K562 (cell line): ENCODE measurements around the gene TMIGD2. TPM values are rescaled to one million over a fixed set of nuclear protein-coding genes. Genes with fewer than 3 reads are reported as not detected.

ENCODE experiments used
- ATAC-seq: fragments of 200-7000 bp; cut with Tn5 transposase; 3 replicates; pipeline ENCODE4 v1.9.1; 2020; ENCODE audit warnings: moderate library complexity
- BruUV-seq: library from RNA; stranded (reverse); fragments of 400-500 nt; replicated peaks from 2 replicates; lab custom pipeline; 2021; lab: Mats Ljungman, UMichigan
- CTCF ChIA-PET: fragments of 300-600 bp; formaldehyde crosslinking; extraction: SDS; loops from one replicate; lab custom pipeline; 2021; ENCODE audit warnings: low intra/inter-chr PET ratio; lab: Yijun Ruan, JAX
- POLR2A ChIA-PET: fragments of 300-600, 350-650 bp; sonication (Branson Sonifier 250); formaldehyde crosslinking; extraction: SDS; loops from one replicate; lab custom pipeline; 2021; ENCODE audit warnings: antibody characterized with exemption, inconsistent platforms; lab: Yijun Ruan, JAX
- DNase-seq, 4 experiments: peaks; one replicate each; pipeline versions ENCODE4 v3.0.0 to v3.0.0-alpha.2; 2011 to 2018; ENCODE audit warnings: low spot score in 3 of 4, mixed read lengths in 3 of 4; ENCODE audit errors: extremely low read depth in 1 of 4
- FAIRE-seq: peaks from 2 replicates; lab custom pipeline; 2011; peaks lifted over from hg19 to GRCh38; lab: Jason Lieb, UNC
- H2AFZ ChIP-seq: 2 replicates; pipeline ENCODE4 v1.6.0; 2011; ENCODE audit warnings: low read depth, low read length, control low read depth, inconsistent platforms
- H3K27ac ChIP-seq: fragments of 200-600 bp; 3 replicates; pipeline ENCODE4 v1.8.0; 2011; ENCODE audit warnings: low read depth, mild to moderate bottlenecking, control low read depth, inconsistent platforms, low read length, moderate library complexity, mixed read lengths; ENCODE audit errors: extremely low read depth
- H3K27me3 ChIP-seq, 2 experiments: fragments of 300-600 bp in 1 of 2; 2 replicates in 1 of 2; 3 replicates in 1 of 2; pipeline versions ENCODE4 v1.6.0 to v1.8.0; 2011; ENCODE audit warnings: inconsistent platforms in 2 of 2, low read length in 2 of 2, mild to moderate bottlenecking in 1 of 2, mixed read lengths in 1 of 2, moderate library complexity in 1 of 2; ENCODE audit not compliant: control insufficient read depth in 2 of 2, insufficient read depth in 2 of 2
- H3K36me3 ChIP-seq: fragments of 300-600 bp; 3 replicates; pipeline ENCODE4 v1.8.0; 2011; ENCODE audit warnings: mild to moderate bottlenecking, low read length, inconsistent platforms; ENCODE audit not compliant: control insufficient read depth, insufficient read depth
- H3K4me1 ChIP-seq, 2 experiments: fragments of 200-600 bp in 1 of 2; replicated peaks in 1 of 2; 2 replicates in 1 of 2; 3 replicates in 1 of 2; pipeline versions ENCODE4 v1.5.1 to v1.8.0; 2011; ENCODE audit warnings: inconsistent platforms in 2 of 2, low read length in 2 of 2, mild to moderate bottlenecking in 1 of 2, mixed read lengths in 1 of 2, moderate library complexity in 1 of 2; ENCODE audit not compliant: control insufficient read depth in 2 of 2, insufficient read depth in 2 of 2
- H3K4me2 ChIP-seq: 2 replicates; pipeline ENCODE4 v1.6.1; 2011; ENCODE audit warnings: low read length, control low read depth, inconsistent platforms, mixed read lengths; ENCODE audit not compliant: insufficient read depth
- H3K4me3 ChIP-seq: fragments of 200-600 bp; sonication (generic), shearing (Covaris generic); 2 replicates; pipeline ENCODE4 v1.5.1; 2016; ENCODE audit warnings: control low read depth, inconsistent platforms
- H3K79me2 ChIP-seq: fragments of 200-600 bp; 3 replicates; pipeline ENCODE4 v1.8.0; 2011; ENCODE audit warnings: low read length, inconsistent platforms; ENCODE audit not compliant: control insufficient read depth, insufficient read depth
- H3K9ac ChIP-seq, 2 experiments: 2 replicates each; pipeline versions ENCODE4 v1.6.0 to v1.6.1; 2011; ENCODE audit warnings: low read depth in 2 of 2, low read length in 2 of 2, control low read depth in 1 of 2, inconsistent platforms in 1 of 2, mild to moderate bottlenecking in 1 of 2, mixed read lengths in 1 of 2; ENCODE audit not compliant: insufficient read depth in 1 of 2
- H3K9me1 ChIP-seq: one replicate; pipeline ENCODE4 v1.6.0; 2011; ENCODE audit warnings: inconsistent platforms, mild to moderate bottlenecking, low read length, moderate library complexity; ENCODE audit not compliant: control insufficient read depth, insufficient read depth
- H3K9me3 ChIP-seq: replicated peaks from 2 replicates; pipeline ENCODE4 v1.5.1; 2011; ENCODE audit warnings: low read depth, low read length, inconsistent platforms; ENCODE audit not compliant: control insufficient read depth, insufficient read depth
- H4K20me1 ChIP-seq: replicated peaks from 2 replicates; pipeline ENCODE4 v1.6.1; 2011; ENCODE audit warnings: low read length, inconsistent platforms, mixed read lengths; ENCODE audit not compliant: control insufficient read depth, insufficient read depth
- ARID2 ChIP-seq: fragments of 450-650 bp; IDR thresholded peaks from 2 replicates; pipeline ENCODE4 v1.6.1; 2017; ENCODE audit warnings: antibody characterized with exemption, mild to moderate bottlenecking
- BRD9 ChIP-seq: fragments of 450-650 bp; IDR thresholded peaks from 2 replicates; pipeline ENCODE4 v1.6.1; 2018; ENCODE audit warnings: low read depth; ENCODE audit not compliant: partially characterized antibody
- CC2D1A ChIP-seq: fragments of 450-650 bp; IDR thresholded peaks from 2 replicates; pipeline ENCODE4 v1.6.1; 2017; ENCODE audit warnings: mild to moderate bottlenecking
- EGR1 ChIP-seq: fragments of 450-650 bp; conservative IDR thresholded peaks from 2 replicates; pipeline ENCODE4 v1.6.1; 2017; ENCODE audit warnings: mild to moderate bottlenecking
- HIVEP1 ChIP-seq: fragments of 250-450 bp; sonication (Bioruptor Pico); IDR thresholded peaks from 2 replicates; pipeline ENCODE4 v1.4.0; 2020; ENCODE audit warnings: mild to moderate bottlenecking
- HLTF ChIP-seq: fragments of 450-650 bp; IDR thresholded peaks from 2 replicates; pipeline ENCODE4 v1.6.1; 2016
- HNRNPL ChIP-seq: fragments of 200-400 bp; formaldehyde crosslinking; IDR thresholded peaks from 2 replicates; pipeline ENCODE4 v1.6.1; 2017; ENCODE audit warnings: low read depth, mild to moderate bottlenecking, low read length
- HNRNPLL ChIP-seq: fragments of 200-400 bp; formaldehyde crosslinking; IDR thresholded peaks from 2 replicates; pipeline ENCODE4 v1.6.1; 2017; ENCODE audit warnings: low read length, low read depth, mild to moderate bottlenecking; ENCODE audit not compliant: poor library complexity, severe bottlenecking
- MTA1 ChIP-seq: fragments of 450-650 bp; IDR thresholded peaks from 2 replicates; pipeline ENCODE4 v1.6.1; 2017; ENCODE audit warnings: borderline replicate concordance
- NCOA1 ChIP-seq: fragments of 450-650 bp; IDR thresholded peaks from 2 replicates; pipeline ENCODE4 v1.6.1; 2016; ENCODE audit warnings: low read depth
- TAF15 ChIP-seq: fragments of 200-400 bp; formaldehyde crosslinking; IDR thresholded peaks from 2 replicates; pipeline ENCODE4 v1.6.1; 2017; ENCODE audit warnings: mild to moderate bottlenecking, low read depth, low read length, moderate library complexity
- ZC3H4 ChIP-seq: sonication (generic); formaldehyde crosslinking; IDR thresholded peaks from 2 replicates; pipeline ENCODE4 v1.9.0; 2021; ENCODE audit warnings: missing genetic modification reagents, borderline replicate concordance
- WGBS: fragments of 100-300 bp; shearing (Covaris generic); methylation state at CpG from one replicate; pipeline ENCODE4 v1.1.6; 2016; ENCODE audit warnings: low coverage, mixed read lengths; ENCODE audit not compliant: insufficient coverage; ENCODE audit errors: missing lambda C conversion rate; 5-methylcytosine and 5-hydroxymethylcytosine counted together
- in situ Hi-C: fragments of 300-500 bp; cut with MboI; formaldehyde crosslinking; loops from 4 replicates; pipeline ENCODE4 v1.15.0; 2018; ENCODE audit warnings: inconsistent platforms, mixed read lengths
- intact Hi-C: fragments of 100-400 bp; cut with micrococcal nuclease; formaldehyde crosslinking; loops from 2 replicates; pipeline ENCODE4 v1.14.2; 2022
- polyA plus RNA-seq, 8 experiments: library from polyadenylated mRNA; depleted of rRNA in 4 of 8; stranded (reverse) in 5 of 8; unstranded in 3 of 8; fragments of >200 nt; fragmentation: Nextera tagmentation in 2 of 8; fragmentation: Illumina TruSeq in 1 of 8; extraction: Ambion mirVana in 2 of 8; extraction: Trizol in 1 of 8; gene quantifications; 2 replicates each; pipeline versions ENCODE4 v1.2.1 to v1.2.3, GENCODE V29; 2011 to 2014; ENCODE audit warnings: inconsistent platforms in 1 of 8, missing spikeins in 1 of 8
- total RNA-seq, 7 experiments: library from RNA; depleted of rRNA in 6 of 7; stranded (reverse); fragments of >200 nt in 6 of 7; fragmentation: Illumina TruSeq in 2 of 7; extraction: Trizol in 2 of 7; gene quantifications; 2 replicates each; pipeline versions ENCODE4 v1.2.1 to v1.2.3, GENCODE V29; 2011 to 2021; ENCODE audit warnings: low replicate concordance in 1 of 7
- TF ChIP-seq, protein P1 (sequence below): sonication (generic); formaldehyde crosslinking; IDR thresholded peaks from 2 replicates; pipeline ENCODE4 v1.9.0; 2022; ENCODE audit warnings: mild to moderate bottlenecking, missing genetic modification reagents
- TF ChIP-seq, protein P2 (sequence below): fragments of 450-650 bp; IDR thresholded peaks from 2 replicates; pipeline ENCODE4 v1.6.1; 2016; ENCODE audit warnings: antibody characterized with exemption
- TF ChIP-seq, protein P3 (sequence below): IDR thresholded peaks from 2 replicates; pipeline ENCODE4 v1.6.1; 2011; ENCODE audit warnings: borderline replicate concordance, low read depth, mild to moderate bottlenecking, moderate library complexity, low read length; ENCODE audit not compliant: insufficient read depth, poor library complexity, severe bottlenecking
- TF ChIP-seq, protein P4 (sequence below), 2 experiments: fragments of 450-650 bp; IDR thresholded peaks; 2 replicates each; pipeline ENCODE4 v1.6.1; 2016

TMIGD2 gene
- total and polyA plus RNA-seq, 9 of the 15 experiments (the other 6 are each of a cell fraction or from before 2014, with no cell fraction given) = not detected

DNA sequence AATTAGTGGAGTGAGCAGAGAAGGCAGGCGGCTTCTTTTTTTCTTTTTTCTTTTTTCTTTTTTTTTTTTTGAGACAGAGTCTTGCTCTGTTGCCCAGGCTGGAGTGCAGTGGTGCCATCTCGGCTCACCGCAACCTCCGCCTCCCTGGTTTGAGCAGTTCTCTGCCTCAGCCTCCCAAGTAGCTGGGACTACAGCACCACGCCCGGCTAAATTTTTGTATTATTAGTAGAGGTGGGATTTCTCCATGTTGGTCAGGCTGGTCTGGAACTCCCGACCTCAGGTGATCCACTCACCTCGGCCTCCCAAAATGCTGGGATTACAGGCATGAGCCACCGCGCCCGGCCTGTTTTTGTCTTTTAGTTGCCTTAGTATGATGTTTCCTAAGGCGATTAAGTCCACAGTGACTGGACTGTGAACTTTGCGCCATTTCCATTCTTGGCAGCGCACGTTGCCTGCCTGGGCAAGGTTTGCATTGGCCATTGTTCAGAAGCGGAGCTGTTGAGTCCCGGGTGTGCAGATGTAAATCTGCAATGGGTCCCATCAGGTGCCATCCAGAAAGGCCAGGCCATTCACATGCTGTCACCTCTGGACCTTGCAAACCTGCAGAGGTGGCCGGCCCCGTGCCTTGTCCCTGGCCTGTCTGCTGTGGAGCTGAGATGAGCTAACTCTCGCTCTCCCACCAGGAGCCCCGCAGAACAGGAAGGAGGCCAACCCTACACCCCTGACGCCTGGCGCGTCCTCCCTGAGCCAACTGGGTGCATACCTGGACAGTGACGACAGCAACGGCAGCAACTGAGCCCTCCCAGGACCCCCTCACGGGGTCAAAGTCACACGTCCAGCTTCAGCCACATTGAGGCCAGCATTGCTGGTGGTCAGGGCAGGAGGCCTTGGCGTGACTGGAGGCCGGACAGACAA lies 34.0 kb downstream of the TMIGD2 start:
- intact Hi-C loops = loop anchor here (1.0 to 2.0 kb wide), 3 partner anchors 85 to 257 kb away; partner anchors contain the start of gene SH3GL1
- no peak for DNase-seq
- no peak for ATAC-seq
- Histone ChIP-seq H3K4me2 (no peak overlapping the region), H3K9me1 (peaks cover 3% of the 10 kb centered on the region), H3K9me3 (no peaks in the 10 kb centered on the region), H3K4me3 (no peak overlapping the region), H3K4me1 (peaks cover 0 to 17% of the 10 kb centered on the region in 2 experiments; a peak in 2 of 5 replicates), H3K36me3 (peaks cover 25% of the 10 kb centered on the region; the same call in 2 of the 3 replicates), H3K27ac (no peak overlapping the region), H2AFZ (no peak overlapping the region), H4K20me1 (no peaks in the 10 kb centered on the region; the same call in 1 of the 2 replicates), H3K9ac (peak overlapping the region in 1 of 2 experiments; percentile 76; a peak in 2 of 4 replicates), H3K79me2 (no peaks in the 10 kb centered on the region), H3K27me3 (no peaks in the 10 kb centered on the region)
- FAIRE-seq = no peak
- 81% methylated on average over 21 of the region's 30 CpGs for WGBS
- in situ Hi-C loops = no loop called here
- no TSS peak for BruUV-seq
- ChIA-PET POLR2A (interaction anchor here (1.3 kb wide), 1 partner anchor 84 kb away, joined by 6 read pairs; no protein-coding TSS in a partner anchor), CTCF (interaction anchor here (0.6 to 3.8 kb wide), 8 partner anchors 75 to 290 kb away, joined by 3 to 49 read pairs (median 6); partner anchors contain the start of genes MPND and SH3GL1)
- TF ChIP-seq HIVEP1 (CRISPR knock-in tag) = no peak
- 0 out of 2 replicates have a peak, but pooled peaks have one; percentile 30 for TF ChIP-seq ZC3H4
- TF ChIP-seq MTA1 = 0 out of 2 replicates have a peak, but pooled peaks have one; percentile 16
- peak; percentile 83; the same call in 1 of the 2 replicates for TF ChIP-seq CC2D1A
- TF ChIP-seq, protein P1, sequence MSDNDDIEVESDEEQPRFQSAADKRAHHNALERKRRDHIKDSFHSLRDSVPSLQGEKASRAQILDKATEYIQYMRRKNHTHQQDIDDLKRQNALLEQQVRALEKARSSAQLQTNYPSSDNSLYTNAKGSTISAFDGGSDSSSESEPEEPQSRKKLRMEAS (CRISPR knock-in tag) = no peak
- no peak for TF ChIP-seq HNRNPL
- TF ChIP-seq ARID2 = peak; percentile 63; the same call in 1 of the 2 replicates
- TF ChIP-seq, protein P2, sequence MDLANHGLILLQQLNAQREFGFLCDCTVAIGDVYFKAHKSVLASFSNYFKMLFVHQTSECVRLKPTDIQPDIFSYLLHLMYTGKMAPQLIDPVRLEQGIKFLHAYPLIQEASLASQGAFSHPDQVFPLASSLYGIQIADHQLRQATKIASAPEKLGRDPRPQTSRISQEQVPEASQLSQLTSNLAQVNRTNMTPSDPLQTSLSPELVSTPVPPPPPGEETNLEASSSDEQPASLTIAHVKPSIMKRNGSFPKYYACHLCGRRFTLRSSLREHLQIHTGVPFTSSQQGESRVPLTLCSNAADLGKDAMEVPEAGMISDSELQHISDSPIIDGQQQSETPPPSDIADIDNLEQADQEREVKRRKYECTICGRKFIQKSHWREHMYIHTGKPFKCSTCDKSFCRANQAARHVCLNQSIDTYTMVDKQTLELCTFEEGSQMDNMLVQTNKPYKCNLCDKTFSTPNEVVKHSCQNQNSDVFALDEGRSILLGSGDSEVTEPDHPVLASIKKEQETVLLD = peak; percentile 3; the same call in 1 of the 2 replicates
- TF ChIP-seq TAF15 = no peak
- TF ChIP-seq HLTF = 0 out of 2 replicates have a peak, but pooled peaks have one; percentile 25
- no peak for TF ChIP-seq HNRNPLL
- TF ChIP-seq EGR1 = 0 out of 2 replicates have a peak, but pooled peaks have one; percentile 38
- TF ChIP-seq, protein P3, sequence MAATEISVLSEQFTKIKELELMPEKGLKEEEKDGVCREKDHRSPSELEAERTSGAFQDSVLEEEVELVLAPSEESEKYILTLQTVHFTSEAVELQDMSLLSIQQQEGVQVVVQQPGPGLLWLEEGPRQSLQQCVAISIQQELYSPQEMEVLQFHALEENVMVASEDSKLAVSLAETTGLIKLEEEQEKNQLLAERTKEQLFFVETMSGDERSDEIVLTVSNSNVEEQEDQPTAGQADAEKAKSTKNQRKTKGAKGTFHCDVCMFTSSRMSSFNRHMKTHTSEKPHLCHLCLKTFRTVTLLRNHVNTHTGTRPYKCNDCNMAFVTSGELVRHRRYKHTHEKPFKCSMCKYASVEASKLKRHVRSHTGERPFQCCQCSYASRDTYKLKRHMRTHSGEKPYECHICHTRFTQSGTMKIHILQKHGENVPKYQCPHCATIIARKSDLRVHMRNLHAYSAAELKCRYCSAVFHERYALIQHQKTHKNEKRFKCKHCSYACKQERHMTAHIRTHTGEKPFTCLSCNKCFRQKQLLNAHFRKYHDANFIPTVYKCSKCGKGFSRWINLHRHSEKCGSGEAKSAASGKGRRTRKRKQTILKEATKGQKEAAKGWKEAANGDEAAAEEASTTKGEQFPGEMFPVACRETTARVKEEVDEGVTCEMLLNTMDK = no peak
- TF ChIP-seq NCOA1 = peak; percentile 37; the same call in 1 of the 2 replicates
- TF ChIP-seq, protein P4, sequence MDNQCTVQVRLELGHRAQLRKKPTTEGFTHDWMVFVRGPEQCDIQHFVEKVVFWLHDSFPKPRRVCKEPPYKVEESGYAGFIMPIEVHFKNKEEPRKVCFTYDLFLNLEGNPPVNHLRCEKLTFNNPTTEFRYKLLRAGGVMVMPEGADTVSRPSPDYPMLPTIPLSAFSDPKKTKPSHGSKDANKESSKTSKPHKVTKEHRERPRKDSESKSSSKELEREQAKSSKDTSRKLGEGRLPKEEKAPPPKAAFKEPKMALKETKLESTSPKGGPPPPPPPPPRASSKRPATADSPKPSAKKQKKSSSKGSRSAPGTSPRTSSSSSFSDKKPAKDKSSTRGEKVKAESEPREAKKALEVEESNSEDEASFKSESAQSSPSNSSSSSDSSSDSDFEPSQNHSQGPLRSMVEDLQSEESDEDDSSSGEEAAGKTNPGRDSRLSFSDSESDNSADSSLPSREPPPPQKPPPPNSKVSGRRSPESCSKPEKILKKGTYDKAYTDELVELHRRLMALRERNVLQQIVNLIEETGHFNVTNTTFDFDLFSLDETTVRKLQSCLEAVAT (IDR thresholded peaks at IDR 0.05) = peak; percentile 33 to 44; a peak in 2 of 4 replicates
- TF ChIP-seq BRD9 = peak; percentile 25
